HG03139 (cell line): ENCODE data around the gene CALML3.

Experiments used
- ATAC-seq: cut with Tn5 transposase; IDR thresholded peaks from one replicate; pipeline ENCODE4 v1.9.1; 2021; ENCODE audit not compliant: unreplicated experiment

The CALML3 gene

GRCh38 chr10:5490698-5491464, 33.9 kb upstream of the CALML3 start:
- ATAC-seq: no peak

- no peak for ATAC-seq
Measured at GRCh38 chr10:5491477-5491876, 33.3 kb upstream of the CALML3 start.

- ATAC-seq: no peak
Measured at GRCh38 chr10:5492322-5492855, 32.4 kb upstream of the CALML3 start.

GRCh38 chr10:5492929-5493576, 31.7 kb upstream of the CALML3 start:
- no peak for ATAC-seq

GRCh38 chr10:5493691-5494090, 31.1 kb upstream of the CALML3 start:
- ATAC-seq: no peak

- no peak for ATAC-seq
Measured at GRCh38 chr10:5494611-5495010, 30.1 kb upstream of the CALML3 start.

GRCh38 chr10:5496261-5497250, 28.2 kb upstream of the CALML3 start:
- no peak for ATAC-seq

GRCh38 chr10:5497289-5497688, 27.5 kb upstream of the CALML3 start:
- ATAC-seq: no peak

- no peak for ATAC-seq
Measured at GRCh38 chr10:5497948-5498730, 26.6 kb upstream of the CALML3 start.

- ATAC-seq: no peak
Measured at GRCh38 chr10:5498791-5499492, 25.8 kb upstream of the CALML3 start.

GRCh38 chr10:5499493-5500140, 25.1 kb upstream of the CALML3 start, which contains the start of gene CALML5:
TSS of gene CALML5 (minus strand) at chr10:5499570. CDS start at chr10:5499438, 132 bp downstream.
- ATAC-seq: no peak

- no peak for ATAC-seq
Measured at GRCh38 chr10:5500162-5500670, 24.5 kb upstream of the CALML3 start.

- ATAC-seq: no peak
Measured at GRCh38 chr10:5500910-5501309, 23.9 kb upstream of the CALML3 start.

- no peak for ATAC-seq
Measured at GRCh38 chr10:5502061-5502521, 22.7 kb upstream of the CALML3 start.

- ATAC-seq: no peak
Measured at GRCh38 chr10:5502571-5503476, 21.9 kb upstream of the CALML3 start.

GRCh38 chr10:5503477-5503835, 21.3 kb upstream of the CALML3 start:
- no peak for ATAC-seq

GRCh38 chr10:5504146-5505072, 20.4 kb upstream of the CALML3 start:
- no peak for ATAC-seq
